Measurements from ENCODE around the gene PAX5.

Gene PAX5

GRCh38 chr9:36903541-36904435 lies 130.3 kb downstream of the PAX5 start:
- DNase-seq (ENCODE audit: low read depth), result no peak
- no peak for TF ChIP-seq CTCF (IDR thresholded peaks at IDR 0.05; ENCODE audit: control insufficient read depth, extremely low read depth, insufficient read depth)
- no peak overlapping the region for H3K4me3 ChIP-seq (ENCODE audit: low read depth, low read length)

- H3K4me3 ChIP-seq (ENCODE audit: low read depth, low read length), result no peak overlapping the region
- no peak for DNase-seq (ENCODE audit: low read depth)
- no peak for TF ChIP-seq CTCF (IDR thresholded peaks at IDR 0.05; ENCODE audit: control insufficient read depth, extremely low read depth, insufficient read depth)
These were observed 131.1 kb downstream of the PAX5 start for GRCh38 chr9:36902861-36903524.

GRCh38 chr9:36902080-36902716 lies 131.9 kb downstream of the PAX5 start:
- H3K4me3 ChIP-seq (ENCODE audit: low read depth, low read length), result no peak overlapping the region
- no peak for DNase-seq (ENCODE audit: low read depth)
- no peak for TF ChIP-seq CTCF (IDR thresholded peaks at IDR 0.05; ENCODE audit: control insufficient read depth, extremely low read depth, insufficient read depth)

- no peak overlapping the region for H3K4me3 ChIP-seq (ENCODE audit: low read depth, low read length)
- no peak for TF ChIP-seq CTCF (IDR thresholded peaks at IDR 0.05; ENCODE audit: control insufficient read depth, extremely low read depth, insufficient read depth)
- DNase-seq (ENCODE audit: low read depth), result no peak
These were observed 132.5 kb downstream of the PAX5 start for GRCh38 chr9:36901528-36901927.

- TF ChIP-seq CTCF (IDR thresholded peaks at IDR 0.05; ENCODE audit: control insufficient read depth, extremely low read depth, insufficient read depth), result no peak
- no peak overlapping the region for H3K4me3 ChIP-seq (ENCODE audit: low read depth, low read length)
- no peak for DNase-seq (ENCODE audit: low read depth)
These were observed 133.2 kb downstream of the PAX5 start for GRCh38 chr9:36900856-36901220.

GRCh38 chr9:36900136-36900855 lies 133.8 kb downstream of the PAX5 start:
- no peak overlapping the region for H3K4me3 ChIP-seq (ENCODE audit: low read depth, low read length)
- no peak for DNase-seq (ENCODE audit: low read depth)
- no peak for TF ChIP-seq CTCF (IDR thresholded peaks at IDR 0.05; ENCODE audit: control insufficient read depth, extremely low read depth, insufficient read depth)
